ENCODE data around the gene RALB. TPM values are rescaled to one million over a fixed set of nuclear protein-coding genes. Genes with fewer than 3 reads are reported as not detected.

RALB gene
- polyA plus RNA-seq, 1 of the 3 experiments (the other 2 are of a cell fraction) = 37.2 TPM

DNA sequence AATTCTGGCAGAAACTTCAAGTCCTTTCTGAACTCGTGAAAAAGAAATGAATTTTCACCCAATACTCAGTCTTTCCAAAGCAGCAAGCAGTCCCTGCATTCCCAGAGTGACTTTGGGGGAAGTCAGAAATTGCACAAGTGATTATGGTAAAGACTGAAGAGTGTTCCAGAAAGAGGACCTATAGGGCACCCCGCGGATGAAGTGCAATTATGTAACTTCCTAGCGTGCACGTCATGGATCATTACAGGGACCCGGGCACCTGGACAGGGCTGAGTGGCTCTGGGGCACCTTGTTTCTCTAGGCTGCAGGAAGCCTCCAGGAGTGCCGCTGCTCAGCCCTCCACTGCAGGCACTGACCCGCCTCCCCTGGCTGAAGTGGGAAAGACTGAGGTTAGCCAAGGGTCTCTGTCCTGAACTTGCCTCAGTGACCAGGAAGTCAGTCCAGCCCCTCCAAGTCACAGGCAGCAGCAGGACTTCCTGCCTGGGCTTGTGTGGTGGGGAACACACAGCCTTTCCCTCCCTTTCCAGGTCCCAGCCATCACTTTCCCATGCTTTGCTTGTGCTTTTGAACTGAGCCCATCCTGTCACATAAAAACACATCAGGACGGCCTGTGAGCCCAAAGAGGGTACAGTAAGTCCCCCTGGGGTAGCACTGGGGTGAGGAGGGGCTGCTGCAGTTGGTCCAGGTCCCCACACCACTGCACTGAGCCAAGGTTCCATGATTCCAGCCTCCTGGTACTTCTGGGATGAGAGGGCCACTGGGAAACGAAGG, 49.2 kb upstream of the RALB start:
- TF ChIP-seq REST (IDR thresholded peaks at IDR 0.05; ENCODE audit: low read depth, low read length) (no peak), GATA2 (CRISPR knock-in tag; IDR thresholded peaks at IDR 0.05) (no peak), ELF1 (IDR thresholded peaks at IDR 0.05) (no peak), EZH2phosphoT487 (IDR thresholded peaks at IDR 0.05; ENCODE audit: borderline replicate concordance, low read depth) (no peak), FOSL2 (IDR thresholded peaks at IDR 0.05; ENCODE audit: borderline replicate concordance, low read depth) (no peak), CHD2 (IDR thresholded peaks at IDR 0.05; ENCODE audit: low read length, partially characterized antibody) (no peak), FOXJ3 (CRISPR knock-in tag; IDR thresholded peaks at IDR 0.05) (no peak), RFX5 (IDR thresholded peaks at IDR 0.05; ENCODE audit: low read length) (no peak), NRF1 (IDR thresholded peaks at IDR 0.05; ENCODE audit: low read depth, low read length) (no peak), JUND (IDR thresholded peaks at IDR 0.05) (no peak), NFIC (IDR thresholded peaks at IDR 0.05; ENCODE audit: borderline replicate concordance) (no peak), TEAD4 (IDR thresholded peaks at IDR 0.05; ENCODE audit: borderline replicate concordance, insufficient read depth) (no peak), EP300 (IDR thresholded peaks at IDR 0.05; ENCODE audit: borderline replicate concordance in 1 of 2, low read depth in 1 of 2, low read length in 1 of 2) (no peak), CTCF (IDR thresholded peaks at IDR 0.05) (no peak)
- TF ChIP-seq, protein P1, sequence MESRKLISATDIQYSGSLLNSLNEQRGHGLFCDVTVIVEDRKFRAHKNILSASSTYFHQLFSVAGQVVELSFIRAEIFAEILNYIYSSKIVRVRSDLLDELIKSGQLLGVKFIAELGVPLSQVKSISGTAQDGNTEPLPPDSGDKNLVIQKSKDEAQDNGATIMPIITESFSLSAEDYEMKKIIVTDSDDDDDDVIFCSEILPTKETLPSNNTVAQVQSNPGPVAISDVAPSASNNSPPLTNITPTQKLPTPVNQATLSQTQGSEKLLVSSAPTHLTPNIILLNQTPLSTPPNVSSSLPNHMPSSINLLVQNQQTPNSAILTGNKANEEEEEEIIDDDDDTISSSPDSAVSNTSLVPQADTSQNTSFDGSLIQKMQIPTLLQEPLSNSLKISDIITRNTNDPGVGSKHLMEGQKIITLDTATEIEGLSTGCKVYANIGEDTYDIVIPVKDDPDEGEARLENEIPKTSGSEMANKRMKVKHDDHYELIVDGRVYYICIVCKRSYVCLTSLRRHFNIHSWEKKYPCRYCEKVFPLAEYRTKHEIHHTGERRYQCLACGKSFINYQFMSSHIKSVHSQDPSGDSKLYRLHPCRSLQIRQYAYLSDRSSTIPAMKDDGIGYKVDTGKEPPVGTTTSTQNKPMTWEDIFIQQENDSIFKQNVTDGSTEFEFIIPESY (IDR thresholded peaks at IDR 0.05; ENCODE audit: borderline replicate concordance, low read depth) = no peak

More for the DNA sequence above, 49.2 kb upstream of the RALB start:
- Histone ChIP-seq H3F3A (replicated peaks; ENCODE audit: insufficient read depth) (no peaks in the 10 kb centered on the region), H3K4me1 (ENCODE audit: control insufficient read depth in 1 of 2, insufficient read depth in 2 of 2, low read depth in 1 of 2, low read length in 1 of 2) (no peaks in the 10 kb centered on the region), H3K27ac (ENCODE audit: low read depth in 2 of 2, low read length in 1 of 2) (no peak overlapping the region), H2AFZ (ENCODE audit: low read depth) (no peak overlapping the region), H3K27me3 (ENCODE audit: insufficient read depth) (no peaks in the 10 kb centered on the region), H3K9me2 (no peaks in the 10 kb centered on the region), H3K4me2 (no peak overlapping the region), H3K79me2 (ENCODE audit: insufficient read depth) (no peaks in the 10 kb centered on the region), H3K9ac (no peak overlapping the region), H3K9me3 (no peaks in the 10 kb centered on the region), H4K20me1 (ENCODE audit: insufficient read depth) (no peaks in the 10 kb centered on the region), H3K36me3 (replicated peaks in 1 of 2; ENCODE audit: control insufficient read depth in 1 of 2, insufficient read depth in 2 of 2, low read length in 1 of 2) (no peaks in the 10 kb centered on the region), H3K4me3 (ENCODE audit: low read depth in 2 of 2, low read length in 1 of 2) (no peak overlapping the region)
- ChIA-PET POLR2A (no interaction called here), CTCF (interaction anchor here (1.6 to 2.1 kb wide), 2 partner anchors 14 to 29 kb away, joined by 3 to 7 read pairs; no protein-coding TSS in a partner anchor)
- no peak for DNase-seq
- 63% methylated on average over 7 of the region's 10 CpGs for WGBS (ENCODE audit: low lambda C conversion rate)

Measured in SK-N-SH (cell line).